PC-3 (cell line): ENCODE results near the gene ECE1. TPM values are rescaled to one million over a fixed set of nuclear protein-coding genes. Genes with fewer than 3 reads are reported as not detected.
A peak's percentile ranks its signal among the peaks of the same experiment; 100 is the strongest.

Experiments
- ATAC-seq: fragments of 200-7000 bp; cut with Tn5 transposase; 2 replicates; pipeline ENCODE4 v1.9.1; 2020; ENCODE audit warnings: mild to moderate bottlenecking, moderate library complexity
- BruUV-seq: library from RNA; stranded (reverse); fragments of 400-500 nt; replicated peaks from 2 replicates; lab custom pipeline; 2021; lab: Mats Ljungman, UMichigan
- CTCF ChIA-PET: fragments of 300-600 bp; sonication (Branson Sonifier 250); formaldehyde crosslinking; loops from one replicate; lab custom pipeline; 2022; ENCODE audit warnings: antibody characterized with exemption; lab: Charles Lee
- POLR2A ChIA-PET: fragments of 300-600 bp; sonication (Branson Sonifier 250); formaldehyde crosslinking; loops from one replicate; lab custom pipeline; 2022; ENCODE audit warnings: antibody characterized with exemption; ENCODE audit not compliant: unreplicated experiment; lab: Charles Lee
- DNase-seq: peaks from one replicate; pipeline ENCODE4 v3.0.0-alpha.2; 2015
- H2AFZ ChIP-seq: fragments of 300-600 bp; sonication (generic); 2 replicates; pipeline ENCODE4 v1.6.0; 2016; ENCODE audit warnings: antibody characterized with exemption, low read length
- H3F3A ChIP-seq: fragments of 300-600 bp; sonication (generic); one replicate; pipeline ENCODE4 v1.6.0; 2017; ENCODE audit warnings: antibody characterized with exemption, low read length, control low read depth, mild to moderate bottlenecking; ENCODE audit not compliant: unreplicated experiment
- H3K27ac ChIP-seq: fragments of 300-600 bp; sonication (generic); 2 replicates; pipeline ENCODE4 v1.5.1; 2016; ENCODE audit warnings: mild to moderate bottlenecking, low read length
- H3K27me3 ChIP-seq: fragments of 300-600 bp; sonication (generic); 2 replicates; pipeline ENCODE4 v1.6.1; 2016; ENCODE audit warnings: low read length, mixed read lengths
- H3K36me3 ChIP-seq: fragments of 300-600 bp; sonication (generic); 2 replicates; pipeline ENCODE4 v1.6.1; 2016; ENCODE audit warnings: low read depth, mixed run types, low read length, mixed read lengths
- H3K4me1 ChIP-seq: fragments of 300-600 bp; sonication (generic); 2 replicates; pipeline ENCODE4 v1.5.1; 2016; ENCODE audit warnings: low read length; ENCODE audit not compliant: insufficient read depth
- H3K4me2 ChIP-seq: fragments of 300-600 bp; sonication (generic); 2 replicates; pipeline ENCODE4 v1.6.0; 2016; ENCODE audit warnings: low read length
- H3K4me3 ChIP-seq: fragments of 300-600 bp; sonication (generic); 2 replicates; pipeline ENCODE4 v1.5.1; 2016; ENCODE audit warnings: mild to moderate bottlenecking, low read length, mixed read lengths
- H3K79me2 ChIP-seq: fragments of 300-600 bp; sonication (generic); 2 replicates; pipeline ENCODE4 v1.6.1; 2017; ENCODE audit warnings: low read length, mixed read lengths
- H3K9ac ChIP-seq: fragments of 300-600 bp; sonication (generic); 2 replicates; pipeline ENCODE4 v1.6.0; 2016; ENCODE audit warnings: mild to moderate bottlenecking, low read length
- H3K9me2 ChIP-seq: fragments of 300-600 bp; sonication (generic); replicated peaks from 2 replicates; pipeline ENCODE4 v1.6.1; 2016; ENCODE audit warnings: mixed run types, low read length, mixed read lengths
- H3K9me3 ChIP-seq: fragments of 300-600 bp; sonication (generic); 2 replicates; pipeline ENCODE4 v1.6.1; 2016; ENCODE audit warnings: low read length, mixed read lengths
- H4K20me1 ChIP-seq: fragments of 300-600 bp; sonication (generic); 2 replicates; pipeline ENCODE4 v1.6.1; 2016; ENCODE audit warnings: low read length, mixed read lengths
- CTCF ChIP-seq: fragments of 300-600 bp; sonication (generic); conservative IDR thresholded peaks from 2 replicates; pipeline ENCODE4 v1.5.1; 2017; ENCODE audit warnings: antibody characterized with exemption, low read depth, mild to moderate bottlenecking, low read length
- EZH2 ChIP-seq: fragments of 300-600 bp; sonication (generic); IDR thresholded peaks from one replicate; pipeline ENCODE4 v1.6.1; 2017; ENCODE audit warnings: antibody characterized with exemption, mild to moderate bottlenecking, low read length; ENCODE audit not compliant: unreplicated experiment
- EZH2phosphoT487 ChIP-seq: fragments of 300-600 bp; sonication (generic); IDR thresholded peaks from 2 replicates; pipeline ENCODE4 v1.6.1; 2018; ENCODE audit warnings: mild to moderate bottlenecking, antibody characterized with exemption, low read length, borderline replicate concordance
- intact Hi-C: fragments of 100-400 bp; cut with micrococcal nuclease; formaldehyde crosslinking; loops from 2 replicates; pipeline ENCODE4 v1.9.0; 2023
- total RNA-seq: library from RNA; depleted of rRNA; stranded (reverse); fragments of >200 nt; gene quantifications from 2 replicates; pipeline ENCODE4 v1.2.3, GENCODE V29; 2014

Gene ECE1
- total RNA-seq, 1 experiment from 2014 or later: 86.8 TPM

GRCh38 chr1:21200767-21201166, 89.5 kb downstream of the ECE1 start:
- no peak overlapping the region for H3K4me3 ChIP-seq
- H3K4me1 ChIP-seq: no peaks in the 10 kb centered on the region
- intact Hi-C loops: no loop called here
- TF ChIP-seq EZH2 (no peak), CTCF (no peak), EZH2phosphoT487 (no peak)
- ChIA-PET CTCF (no interaction called here), POLR2A (no interaction called here)
- H3F3A ChIP-seq: no peaks in the 10 kb centered on the region
- H3K9me3 ChIP-seq: no peaks in the 10 kb centered on the region
- BruUV-seq: no TSS peak
- H2AFZ ChIP-seq: no peak overlapping the region
- H3K9me2 ChIP-seq: no peaks in the 10 kb centered on the region
- H3K4me2 ChIP-seq: no peak overlapping the region
- H4K20me1 ChIP-seq: no peaks in the 10 kb centered on the region
- no peaks in the 10 kb centered on the region for H3K79me2 ChIP-seq
- H3K9ac ChIP-seq: no peak overlapping the region
- ATAC-seq (no peak), DNase-seq (peak; percentile 15)
- no peak overlapping the region for H3K27ac ChIP-seq
- no peaks in the 10 kb centered on the region for H3K36me3 ChIP-seq
- no peaks in the 10 kb centered on the region for H3K27me3 ChIP-seq

GRCh38 chr1:21198929-21199328, 91.3 kb downstream of the ECE1 start:
- Histone ChIP-seq H3K27me3 (no peaks in the 10 kb centered on the region), H3K4me3 (no peak overlapping the region), H3K79me2 (no peaks in the 10 kb centered on the region), H3K36me3 (no peaks in the 10 kb centered on the region), H3F3A (no peaks in the 10 kb centered on the region), H3K9me2 (no peaks in the 10 kb centered on the region), H4K20me1 (no peaks in the 10 kb centered on the region), H3K27ac (no peak overlapping the region), H3K9me3 (no peaks in the 10 kb centered on the region), H3K4me1 (0 out of 2 replicates have a peak, but pooled peaks cover 4% of the 10 kb centered on the region), H3K4me2 (no peak overlapping the region), H3K9ac (no peak overlapping the region), H2AFZ (no peak overlapping the region)
- TF ChIP-seq EZH2: no peak
- no peak for TF ChIP-seq EZH2phosphoT487
- no peak for TF ChIP-seq CTCF
- DNase-seq (no peak), ATAC-seq (no peak)
- intact Hi-C loops: loop anchor here (5.0 kb wide), 1 partner anchor 412 kb away; the partner anchor contains the start of gene HP1BP3
- no TSS peak for BruUV-seq
- CTCF ChIA-PET: no interaction called here
- POLR2A ChIA-PET: no interaction called here

- no peak for TF ChIP-seq CTCF
- no peak for TF ChIP-seq EZH2phosphoT487
- no peak for TF ChIP-seq EZH2
- Histone ChIP-seq H3K79me2 (no peaks in the 10 kb centered on the region), H3K9ac (no peak overlapping the region), H3F3A (no peaks in the 10 kb centered on the region), H3K36me3 (no peaks in the 10 kb centered on the region), H3K9me3 (no peaks in the 10 kb centered on the region), H2AFZ (no peak overlapping the region), H4K20me1 (no peaks in the 10 kb centered on the region), H3K4me2 (no peak overlapping the region), H3K27me3 (no peaks in the 10 kb centered on the region), H3K4me3 (no peak overlapping the region), H3K9me2 (no peaks in the 10 kb centered on the region), H3K27ac (no peak overlapping the region), H3K4me1 (0 out of 2 replicates have a peak, but pooled peaks cover 4% of the 10 kb centered on the region)
- no peak for ATAC-seq
- ChIA-PET CTCF (no interaction called here), POLR2A (no interaction called here)
- BruUV-seq: no TSS peak
- intact Hi-C loops: no loop called here
- DNase-seq: no peak
Measured at GRCh38 chr1:21192871-21193270, 97.4 kb downstream of the ECE1 start.
